ENCODE measurements around the gene HPCAL1.

Gene HPCAL1

GRCh38 chr2:10425699-10426098, 123.0 kb downstream of the HPCAL1 start:
- DNase-seq (ENCODE audit: low spot score), result no peak

GRCh38 chr2:10426726-10427617, 124.3 kb downstream of the HPCAL1 start:
- no peak for DNase-seq (ENCODE audit: low spot score)

GRCh38 chr2:10427618-10427949, 124.9 kb downstream of the HPCAL1 start:
- DNase-seq (ENCODE audit: low spot score), result no peak

GRCh38 chr2:10428355-10428754, 125.7 kb downstream of the HPCAL1 start:
- DNase-seq (ENCODE audit: low spot score), result no peak

- DNase-seq (ENCODE audit: low spot score), result no peak
Measured at GRCh38 chr2:10428924-10429323, 126.2 kb downstream of the HPCAL1 start.

- DNase-seq (ENCODE audit: low spot score), result no peak
Measured at GRCh38 chr2:10430886-10431622, 128.3 kb downstream of the HPCAL1 start.

GRCh38 chr2:10431797-10432196, 129.1 kb downstream of the HPCAL1 start:
- no peak for DNase-seq (ENCODE audit: low spot score)

- no peak for DNase-seq (ENCODE audit: low spot score)
Measured at GRCh38 chr2:10432311-10433181, 129.8 kb downstream of the HPCAL1 start.

GRCh38 chr2:10433264-10433946, 130.7 kb downstream of the HPCAL1 start:
- no peak for DNase-seq (ENCODE audit: low spot score)

- DNase-seq (ENCODE audit: low spot score), result no peak
Measured at GRCh38 chr2:10433947-10434885, 131.5 kb downstream of the HPCAL1 start.

GRCh38 chr2:10434886-10435819, 132.4 kb downstream of the HPCAL1 start:
- peak; percentile 78 for DNase-seq (ENCODE audit: low spot score)

GRCh38 chr2:10435820-10436204, 133.1 kb downstream of the HPCAL1 start:
- DNase-seq (ENCODE audit: low spot score), result no peak

GRCh38 chr2:10436583-10437110, 133.9 kb downstream of the HPCAL1 start:
- DNase-seq (ENCODE audit: low spot score), result no peak

GRCh38 chr2:10437806-10438205, 135.1 kb downstream of the HPCAL1 start:
- no peak for DNase-seq (ENCODE audit: low spot score)

GRCh38 chr2:10438688-10439087, 136.0 kb downstream of the HPCAL1 start:
- no peak for DNase-seq (ENCODE audit: low spot score)

- DNase-seq (ENCODE audit: low spot score), result no peak
Measured at GRCh38 chr2:10439185-10439879, 136.6 kb downstream of the HPCAL1 start.

GRCh38 chr2:10439971-10440370, 137.3 kb downstream of the HPCAL1 start:
- DNase-seq (ENCODE audit: low spot score), result no peak

GRCh38 chr2:10440736-10441135, 138.0 kb downstream of the HPCAL1 start:
- no peak for DNase-seq (ENCODE audit: low spot score)

GRCh38 chr2:10441948-10442347, 139.2 kb downstream of the HPCAL1 start:
- no peak for DNase-seq (ENCODE audit: low spot score)

Measured in Ammon's horn (tissue), 1 donor.